Measurements from ENCODE around the gene LRRC36. TPM values are rescaled to one million over a fixed set of nuclear protein-coding genes. Genes with fewer than 3 reads are reported as not detected.

The LRRC36 gene
- total and polyA plus RNA-seq, 2 of the 8 experiments (the other 6 are each of a cell fraction or from before 2014, with no cell fraction given), result 0.15 TPM; not detected in 1

DNA sequence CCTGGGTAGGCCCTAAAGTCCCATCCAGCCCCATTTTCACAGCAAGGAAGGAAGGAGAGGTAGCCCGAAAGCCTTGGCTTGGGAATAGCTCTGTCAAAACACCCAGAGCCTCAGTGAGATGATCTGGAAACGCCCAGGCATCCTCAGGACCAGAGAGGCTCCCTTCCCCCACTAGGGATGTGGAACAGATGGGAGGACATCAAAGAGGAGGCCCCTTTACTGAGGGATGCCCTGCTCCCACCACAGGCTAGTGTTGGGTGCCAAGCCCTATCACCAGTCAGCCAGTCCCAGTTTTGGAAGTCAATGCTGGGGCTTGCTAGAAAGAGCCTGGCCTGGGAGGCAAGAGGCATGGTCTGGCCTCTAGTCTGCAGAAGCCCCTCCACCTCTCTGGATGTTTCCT, 62.0 kb downstream of the LRRC36 start:
- POLR2A ChIA-PET (ENCODE audit: partially characterized antibody), result interaction anchor here (1.1 to 1.3 kb wide), 2 partner anchors 13 to 18 kb away, joined by 3 to 4 read pairs; no protein-coding TSS in a partner anchor
- no peak overlapping the region for H2AFZ ChIP-seq (ENCODE audit: low read length)
- H3K27ac ChIP-seq (ENCODE audit: low read depth, low read length), result no peak overlapping the region
- peaks cover 3 to 5% of the 10 kb centered on the region in 2 experiments for H4K20me1 ChIP-seq (replicated peaks in 1 of 2; ENCODE audit: control insufficient read depth in 1 of 2, insufficient read depth in 2 of 2, low read length in 2 of 2)
- H2BK20ac ChIP-seq (ENCODE audit: low read length), result no peak overlapping the region
- H2BK12ac ChIP-seq (ENCODE audit: low read depth, low read length), result no peak overlapping the region
- no peaks in the 10 kb centered on the region for H3K9me3 ChIP-seq (ENCODE audit: insufficient read depth in 2 of 2, low read depth in 1 of 2, low read length in 1 of 2)
- H3K56ac ChIP-seq (replicated peaks; ENCODE audit: insufficient read length, low read depth, low read length), result no peak overlapping the region
- H4K91ac ChIP-seq (replicated peaks; ENCODE audit: insufficient read length, low read length), result peak overlapping the region; percentile 45
- H3K36me3 ChIP-seq (ENCODE audit: control insufficient read depth in 2 of 4, insufficient read depth in 4 of 4, low read length in 3 of 4), result no peaks in the 10 kb centered on the region
- no peaks in the 10 kb centered on the region for H3K79me2 ChIP-seq (ENCODE audit: control insufficient read depth in 1 of 2, insufficient read depth in 2 of 2, low read length in 2 of 2)
- no peak overlapping the region for H4K5ac ChIP-seq (ENCODE audit: insufficient read length, low read depth, low read length)
- H3K14ac ChIP-seq (ENCODE audit: insufficient read length), result no peak overlapping the region
- no peak overlapping the region for H2BK5ac ChIP-seq (ENCODE audit: low read depth, low read length)
- FAIRE-seq (no peak), DNase-seq (ENCODE audit: low read depth in 1 of 2, low spot score in 2 of 2) (no peak)
- CTCF ChIA-PET (ENCODE audit: partially characterized antibody), result interaction anchor here (0.6 to 32.4 kb wide), 10 partner anchors 8 to 224 kb away, joined by 3 to 476 read pairs (median 4); partner anchors contain the start of genes KCTD19, LRRC36 and ZDHHC1
- WGBS, 2 experiments (ENCODE audit: extremely low coverage in 1 of 2, insufficient coverage in 1 of 2, insufficient read length in 1 of 2, insufficient replicate concordance in 2 of 2, low coverage in 1 of 2, low lambda C conversion rate in 2 of 2, missing lambda C conversion rate in 1 of 2), result 88% methylated on average over 1 of the region's 2 CpGs; no CpG with 5 or more reads in 1 of the 2 experiments
- H3K9ac ChIP-seq (replicated peaks in 1 of 4; ENCODE audit: extremely low read depth in 1 of 4, low read depth in 3 of 4, low read length in 3 of 4), result no peak overlapping the region
- H3K18ac ChIP-seq (ENCODE audit: extremely low read depth, low read length), result no peak overlapping the region
- H3K4me2 ChIP-seq (ENCODE audit: insufficient read depth in 1 of 2, low read depth in 2 of 2, low read length in 2 of 2), result no peak overlapping the region
- no peak overlapping the region for H2BK15ac ChIP-seq (ENCODE audit: low read length)
- H3K27me3 ChIP-seq (replicated peaks in 1 of 4; ENCODE audit: control insufficient read depth in 3 of 4, extremely low read depth in 1 of 4, insufficient read depth in 3 of 4, low read length in 3 of 4), result peaks cover 7 to 23% (median 18%) of the 10 kb centered on the region in 4 experiments
- no peak overlapping the region for H3K4me3 ChIP-seq (ENCODE audit: extremely low read depth in 1 of 4, insufficient read depth in 2 of 4, low read depth in 3 of 4, low read length in 4 of 4)
- H3K23me2 ChIP-seq (ENCODE audit: low read depth, low read length), result no peaks in the 10 kb centered on the region; the same call in 1 of the 2 replicates
- H3K23ac ChIP-seq (ENCODE audit: insufficient read length), result no peak overlapping the region
- no peaks in the 10 kb centered on the region for H3K79me1 ChIP-seq (ENCODE audit: low read depth, low read length)
- peaks cover 0 to 19% (median 8%) of the 10 kb centered on the region in 4 experiments; a peak in 6 of 7 replicates for H3K4me1 ChIP-seq (replicated peaks in 1 of 4; ENCODE audit: control insufficient read depth in 3 of 4, insufficient read depth in 4 of 4, low read length in 3 of 4)
- H2AK5ac ChIP-seq (ENCODE audit: low read depth, low read length), result no peak overlapping the region
- H3K4ac ChIP-seq (replicated peaks; ENCODE audit: insufficient read length, low read depth, low read length), result no peak overlapping the region
- H4K8ac ChIP-seq (ENCODE audit: extremely low read depth, insufficient read depth, low read length), result no peak overlapping the region
- H2BK120ac ChIP-seq (replicated peaks; ENCODE audit: low read depth, low read length), result no peak overlapping the region
- TF ChIP-seq EP300 (IDR thresholded peaks at IDR 0.05; ENCODE audit: borderline replicate concordance in 1 of 2, low read depth in 2 of 2, low read length in 2 of 2) (no peak), SAP30 (IDR thresholded peaks at IDR 0.05; ENCODE audit: insufficient read depth, insufficient replicate concordance, low read length) (no peak), GABPA (IDR thresholded peaks at IDR 0.05; ENCODE audit: borderline replicate concordance, insufficient read depth, low read length) (no peak), PHF8 (conservative IDR thresholded peaks at IDR 0.05; ENCODE audit: low read depth, low read length) (no peak), CREB1 (IDR thresholded peaks at IDR 0.05) (no peak), KDM5A (IDR thresholded peaks at IDR 0.05; ENCODE audit: low read length) (no peak), SP1 (IDR thresholded peaks at IDR 0.05; ENCODE audit: low read depth, low read length) (no peak), TAF1 (IDR thresholded peaks at IDR 0.05; ENCODE audit: low read depth, low read length) (no peak), BACH1 (IDR thresholded peaks at IDR 0.05; ENCODE audit: low read length) (no peak), CTBP2 (IDR thresholded peaks at IDR 0.05; ENCODE audit: borderline replicate concordance, insufficient read depth, insufficient read length, low read length) (no peak), POU5F1 (IDR thresholded peaks at IDR 0.05; ENCODE audit: low read depth, low read length) (no peak)
- TF ChIP-seq, protein P1, sequence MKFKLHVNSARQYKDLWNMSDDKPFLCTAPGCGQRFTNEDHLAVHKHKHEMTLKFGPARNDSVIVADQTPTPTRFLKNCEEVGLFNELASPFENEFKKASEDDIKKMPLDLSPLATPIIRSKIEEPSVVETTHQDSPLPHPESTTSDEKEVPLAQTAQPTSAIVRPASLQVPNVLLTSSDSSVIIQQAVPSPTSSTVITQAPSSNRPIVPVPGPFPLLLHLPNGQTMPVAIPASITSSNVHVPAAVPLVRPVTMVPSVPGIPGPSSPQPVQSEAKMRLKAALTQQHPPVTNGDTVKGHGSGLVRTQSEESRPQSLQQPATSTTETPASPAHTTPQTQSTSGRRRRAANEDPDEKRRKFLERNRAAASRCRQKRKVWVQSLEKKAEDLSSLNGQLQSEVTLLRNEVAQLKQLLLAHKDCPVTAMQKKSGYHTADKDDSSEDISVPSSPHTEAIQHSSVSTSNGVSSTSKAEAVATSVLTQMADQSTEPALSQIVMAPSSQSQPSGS (IDR thresholded peaks at IDR 0.05; ENCODE audit: low read length), result no peak
